ENCODE results near the gene ANKS1B.

The ANKS1B gene

DNA sequence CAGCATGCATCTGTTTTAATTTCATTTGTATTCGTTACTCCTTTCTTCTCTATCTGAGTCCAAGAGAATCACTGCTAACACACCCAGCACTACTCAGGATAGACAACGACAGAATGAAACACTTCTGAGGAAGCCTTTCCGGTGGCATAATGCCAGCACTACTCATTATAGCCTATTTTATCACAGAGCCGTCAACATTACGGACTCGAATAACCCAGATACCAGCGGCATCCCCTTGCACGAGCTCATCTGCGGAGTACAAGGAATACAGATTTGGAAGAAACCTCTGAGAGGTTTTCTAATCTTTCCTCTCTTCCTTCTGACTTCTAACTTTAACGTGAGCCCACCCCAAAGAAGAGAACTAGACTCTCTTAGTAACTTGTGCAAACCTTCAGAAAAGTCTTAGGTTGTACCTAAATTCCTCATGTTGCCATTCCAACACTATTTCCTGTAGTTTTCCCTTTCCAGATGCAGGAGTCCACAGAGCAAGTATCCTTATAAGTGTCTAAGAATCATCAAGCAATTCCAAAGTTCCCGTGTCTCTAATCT lies 1091.5 kb downstream of the ANKS1B start:
- no peak for TF ChIP-seq TAF1 (IDR thresholded peaks at IDR 0.05; ENCODE audit: low read depth)
- TF ChIP-seq, protein P1, sequence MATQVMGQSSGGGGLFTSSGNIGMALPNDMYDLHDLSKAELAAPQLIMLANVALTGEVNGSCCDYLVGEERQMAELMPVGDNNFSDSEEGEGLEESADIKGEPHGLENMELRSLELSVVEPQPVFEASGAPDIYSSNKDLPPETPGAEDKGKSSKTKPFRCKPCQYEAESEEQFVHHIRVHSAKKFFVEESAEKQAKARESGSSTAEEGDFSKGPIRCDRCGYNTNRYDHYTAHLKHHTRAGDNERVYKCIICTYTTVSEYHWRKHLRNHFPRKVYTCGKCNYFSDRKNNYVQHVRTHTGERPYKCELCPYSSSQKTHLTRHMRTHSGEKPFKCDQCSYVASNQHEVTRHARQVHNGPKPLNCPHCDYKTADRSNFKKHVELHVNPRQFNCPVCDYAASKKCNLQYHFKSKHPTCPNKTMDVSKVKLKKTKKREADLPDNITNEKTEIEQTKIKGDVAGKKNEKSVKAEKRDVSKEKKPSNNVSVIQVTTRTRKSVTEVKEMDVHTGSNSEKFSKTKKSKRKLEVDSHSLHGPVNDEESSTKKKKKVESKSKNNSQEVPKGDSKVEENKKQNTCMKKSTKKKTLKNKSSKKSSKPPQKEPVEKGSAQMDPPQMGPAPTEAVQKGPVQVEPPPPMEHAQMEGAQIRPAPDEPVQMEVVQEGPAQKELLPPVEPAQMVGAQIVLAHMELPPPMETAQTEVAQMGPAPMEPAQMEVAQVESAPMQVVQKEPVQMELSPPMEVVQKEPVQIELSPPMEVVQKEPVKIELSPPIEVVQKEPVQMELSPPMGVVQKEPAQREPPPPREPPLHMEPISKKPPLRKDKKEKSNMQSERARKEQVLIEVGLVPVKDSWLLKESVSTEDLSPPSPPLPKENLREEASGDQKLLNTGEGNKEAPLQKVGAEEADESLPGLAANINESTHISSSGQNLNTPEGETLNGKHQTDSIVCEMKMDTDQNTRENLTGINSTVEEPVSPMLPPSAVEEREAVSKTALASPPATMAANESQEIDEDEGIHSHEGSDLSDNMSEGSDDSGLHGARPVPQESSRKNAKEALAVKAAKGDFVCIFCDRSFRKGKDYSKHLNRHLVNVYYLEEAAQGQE (IDR thresholded peaks at IDR 0.05; ENCODE audit: low read depth) = no peak
- TF ChIP-seq TEAD4 (IDR thresholded peaks at IDR 0.05) = no peak
- TF ChIP-seq RAD21 (IDR thresholded peaks at IDR 0.05; ENCODE audit: low read depth) = no peak
- TF ChIP-seq ZBTB7A (IDR thresholded peaks at IDR 0.05; ENCODE audit: low read depth) = no peak
- no peak for TF ChIP-seq FOXM1 (IDR thresholded peaks at IDR 0.05; ENCODE audit: borderline replicate concordance, low read depth)
- TF ChIP-seq EGR1 (IDR thresholded peaks at IDR 0.05) = no peak
- TF ChIP-seq, protein P2, sequence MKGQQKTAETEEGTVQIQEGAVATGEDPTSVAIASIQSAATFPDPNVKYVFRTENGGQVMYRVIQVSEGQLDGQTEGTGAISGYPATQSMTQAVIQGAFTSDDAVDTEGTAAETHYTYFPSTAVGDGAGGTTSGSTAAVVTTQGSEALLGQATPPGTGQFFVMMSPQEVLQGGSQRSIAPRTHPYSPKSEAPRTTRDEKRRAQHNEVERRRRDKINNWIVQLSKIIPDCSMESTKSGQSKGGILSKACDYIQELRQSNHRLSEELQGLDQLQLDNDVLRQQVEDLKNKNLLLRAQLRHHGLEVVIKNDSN (IDR thresholded peaks at IDR 0.05) = no peak
- TF ChIP-seq CEBPB (IDR thresholded peaks at IDR 0.05) = no peak
- TF ChIP-seq EP300 (IDR thresholded peaks at IDR 0.05; ENCODE audit: borderline replicate concordance) = no peak
- TF ChIP-seq YY1 (IDR thresholded peaks at IDR 0.05; ENCODE audit: low read depth) = no peak
- TF ChIP-seq NFIC (IDR thresholded peaks at IDR 0.05) = no peak

DNA sequence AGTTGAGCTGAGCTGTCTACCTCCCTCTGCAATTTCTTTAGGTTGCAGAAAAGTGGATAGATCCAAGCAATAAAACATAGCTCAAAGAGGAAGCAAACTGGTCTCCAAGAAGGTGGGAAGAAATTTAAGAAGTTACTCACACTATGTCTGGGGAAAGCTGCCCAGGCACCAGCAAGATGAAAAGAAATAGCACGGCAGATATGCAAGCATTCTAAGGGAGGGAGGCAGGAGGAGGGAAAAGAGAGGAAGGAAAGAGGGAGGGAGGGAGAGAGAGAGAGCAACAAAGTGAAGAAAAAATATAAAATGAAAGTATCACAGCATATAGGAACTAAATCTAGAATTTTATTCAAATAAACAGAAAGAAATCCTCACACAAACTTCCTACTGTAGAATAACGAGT lies 1099.0 kb downstream of the ANKS1B start:
- TF ChIP-seq TAF1 (IDR thresholded peaks at IDR 0.05; ENCODE audit: low read depth) = no peak
- TF ChIP-seq CREB1 (IDR thresholded peaks at IDR 0.05; ENCODE audit: low read depth) = no peak
- TF ChIP-seq RAD21 (IDR thresholded peaks at IDR 0.05; ENCODE audit: low read depth) = no peak
- TF ChIP-seq, protein P3, sequence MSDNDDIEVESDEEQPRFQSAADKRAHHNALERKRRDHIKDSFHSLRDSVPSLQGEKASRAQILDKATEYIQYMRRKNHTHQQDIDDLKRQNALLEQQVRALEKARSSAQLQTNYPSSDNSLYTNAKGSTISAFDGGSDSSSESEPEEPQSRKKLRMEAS (IDR thresholded peaks at IDR 0.05) = no peak
- TF ChIP-seq CEBPB (IDR thresholded peaks at IDR 0.05) = no peak
- TF ChIP-seq YY1 (IDR thresholded peaks at IDR 0.05; ENCODE audit: low read depth) = no peak
- TF ChIP-seq EGR1 (IDR thresholded peaks at IDR 0.05) = no peak
- no peak for TF ChIP-seq ZBTB7A (IDR thresholded peaks at IDR 0.05; ENCODE audit: low read depth)
- no peak for TF ChIP-seq FOXM1 (IDR thresholded peaks at IDR 0.05; ENCODE audit: borderline replicate concordance, low read depth)
- TF ChIP-seq, protein P2 (IDR thresholded peaks at IDR 0.05) = no peak
- no peak for TF ChIP-seq NFIC (IDR thresholded peaks at IDR 0.05)
- TF ChIP-seq, protein P1 (IDR thresholded peaks at IDR 0.05; ENCODE audit: low read depth) = no peak
- TF ChIP-seq TEAD4 (IDR thresholded peaks at IDR 0.05) = no peak
- no peak for TF ChIP-seq EP300 (IDR thresholded peaks at IDR 0.05; ENCODE audit: borderline replicate concordance)
- no peak for TF ChIP-seq TCF12 (IDR thresholded peaks at IDR 0.05; ENCODE audit: low read depth)

DNA sequence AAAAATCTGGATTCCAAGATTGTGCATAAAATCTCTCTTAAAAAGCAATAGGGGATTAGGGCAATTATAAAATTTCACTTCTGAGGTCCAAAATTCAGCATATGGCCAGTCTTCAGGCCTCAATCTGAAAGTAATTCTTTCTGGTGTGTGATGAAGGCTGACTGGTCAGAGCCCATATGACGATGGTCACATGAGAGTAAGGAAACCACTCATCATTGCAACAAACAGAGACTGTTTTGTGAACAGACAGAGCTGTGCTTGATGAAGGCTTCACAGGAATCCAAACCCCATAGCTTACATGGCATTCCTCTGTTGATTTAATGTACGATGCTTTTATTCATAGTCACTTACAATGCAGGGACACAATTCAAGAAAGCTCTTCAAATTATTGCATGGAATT lies 1101.5 kb downstream of the ANKS1B start:
- TF ChIP-seq EP300 (IDR thresholded peaks at IDR 0.05; ENCODE audit: borderline replicate concordance) (no peak), NFIC (IDR thresholded peaks at IDR 0.05) (no peak), RAD21 (IDR thresholded peaks at IDR 0.05; ENCODE audit: low read depth) (no peak), EGR1 (IDR thresholded peaks at IDR 0.05) (no peak), FOXM1 (IDR thresholded peaks at IDR 0.05; ENCODE audit: borderline replicate concordance, low read depth) (no peak), TAF1 (IDR thresholded peaks at IDR 0.05; ENCODE audit: low read depth) (no peak), YY1 (IDR thresholded peaks at IDR 0.05; ENCODE audit: low read depth) (no peak)
- TF ChIP-seq, protein P2 (IDR thresholded peaks at IDR 0.05) = no peak
- TF ChIP-seq, protein P1 (IDR thresholded peaks at IDR 0.05; ENCODE audit: low read depth) = no peak
- TF ChIP-seq, protein P3 (IDR thresholded peaks at IDR 0.05) = no peak

DNA sequence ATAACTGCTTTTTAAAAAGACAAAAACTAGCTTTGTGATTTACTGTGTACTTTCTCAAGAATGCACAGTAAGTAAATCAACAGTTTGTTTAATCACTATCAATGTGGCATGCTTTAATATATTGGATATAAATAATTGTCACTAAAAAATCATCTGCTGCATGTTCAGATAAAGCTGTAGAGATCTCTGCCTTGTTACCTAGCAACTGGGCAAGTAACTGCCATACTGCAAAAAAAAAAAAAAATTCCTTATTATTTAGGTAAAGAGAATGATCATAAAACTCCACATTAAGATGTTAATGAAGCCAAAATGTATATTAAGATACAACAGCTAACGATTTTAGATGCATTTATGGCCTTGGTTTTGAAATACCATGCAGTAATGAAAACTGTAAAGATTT lies 1102.2 kb downstream of the ANKS1B start:
- no peak for TF ChIP-seq TEAD4 (IDR thresholded peaks at IDR 0.05)
- TF ChIP-seq EP300 (IDR thresholded peaks at IDR 0.05; ENCODE audit: borderline replicate concordance) = no peak
- no peak for TF ChIP-seq TAF1 (IDR thresholded peaks at IDR 0.05; ENCODE audit: low read depth)
- TF ChIP-seq, protein P2 (IDR thresholded peaks at IDR 0.05) = no peak
- TF ChIP-seq FOXM1 (IDR thresholded peaks at IDR 0.05; ENCODE audit: borderline replicate concordance, low read depth) = no peak
